RWPE1 (cell line): ENCODE measurements around the gene RGPD3.
"Not testable (repeated sequence)": the region's sequence is repeated elsewhere in the genome, so short reads cannot be mapped to it uniquely, and the experiment has no call there.

Experiments used
- CTCF ChIA-PET: fragments of 350-600 bp; sonication (Branson Sonifier 250); formaldehyde crosslinking; extraction: SDS; loops from one replicate; lab custom pipeline; 2021; lab: Yijun Ruan, JAX
- POLR2A ChIA-PET: fragments of 400-600 bp; formaldehyde crosslinking; extraction: SDS; loops from one replicate; lab custom pipeline; 2020; ENCODE audit warnings: antibody characterized with exemption; ENCODE audit not compliant: low non-redundant PET; lab: Yijun Ruan, JAX
- DNase-seq: peaks from one replicate; pipeline ENCODE4 v3.0.0; 2012; ENCODE audit warnings: low spot score
- H3K27ac ChIP-seq: fragments of 450-650 bp; 2 replicates; pipeline ENCODE4 v1.5.1; 2017
- CTCF ChIP-seq: fragments of 450-650 bp; conservative IDR thresholded peaks from 2 replicates; pipeline ENCODE4 v1.5.1; 2017; ENCODE audit warnings: low read depth, mild to moderate bottlenecking

The RGPD3 gene

GRCh38 chr2:106468107-106468506, at the start of gene RGPD3:
Gene RGPD3, minus strand, starts transcription at chr2:106468413. Its CDS starts 125 bp downstream, at chr2:106468288.
- H3K27ac ChIP-seq, POLR2A ChIA-PET, DNase-seq, CTCF ChIA-PET: not testable (repeated sequence)

GRCh38 chr2:106517329-106517728, 49.1 kb upstream of the RGPD3 start:
- ChIA-PET POLR2A (no interaction called here), CTCF (interaction anchor here (0.6 kb wide), 1 partner anchor 746 kb away, joined by 3 read pairs; no protein-coding TSS in a partner anchor)
- H3K27ac ChIP-seq = no peak overlapping the region
- no peak for DNase-seq
- TF ChIP-seq CTCF = no peak

DNA sequence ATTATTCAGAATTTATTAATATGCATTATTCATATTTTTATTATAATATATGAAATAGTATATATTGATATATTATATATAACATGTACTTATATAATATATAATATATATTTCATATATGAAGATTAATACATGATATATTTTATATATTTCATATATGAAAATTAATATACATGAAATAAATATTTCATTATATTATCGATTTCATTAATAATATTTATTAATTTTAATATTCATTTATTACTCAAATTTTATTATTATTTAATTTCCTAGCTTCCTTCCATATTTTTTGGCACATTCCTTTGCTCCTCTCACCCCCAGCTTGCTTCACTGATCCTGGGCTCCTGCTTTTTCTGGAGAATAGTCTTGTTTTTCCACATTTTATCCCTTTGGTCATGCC, 48.7 kb upstream of the RGPD3 start:
- DNase-seq = no peak
- CTCF ChIA-PET = no interaction called here
- no peak overlapping the region for H3K27ac ChIP-seq
- TF ChIP-seq CTCF = no peak
- POLR2A ChIA-PET = no interaction called here

- POLR2A ChIA-PET = no interaction called here
- TF ChIP-seq CTCF = no peak
- CTCF ChIA-PET = interaction anchor here (0.6 kb wide), 2 partner anchors 427 to 963 kb away, joined by 3 to 8 read pairs; no protein-coding TSS in a partner anchor
- no peak overlapping the region for H3K27ac ChIP-seq
- no peak for DNase-seq
Measured at GRCh38 chr2:106516436-106516835, 48.2 kb upstream of the RGPD3 start.

GRCh38 chr2:106514827-106515226, 46.6 kb upstream of the RGPD3 start:
- ChIA-PET CTCF (interaction anchor here (0.6 kb wide), 1 partner anchor 946 kb away, joined by 3 read pairs; no protein-coding TSS in a partner anchor), POLR2A (interaction anchor here (0.7 kb wide), 1 partner anchor 731 kb away, joined by 4 read pairs; no protein-coding TSS in a partner anchor)
- peak; percentile 9 for DNase-seq
- not testable (repeated sequence) for H3K27ac ChIP-seq

DNA sequence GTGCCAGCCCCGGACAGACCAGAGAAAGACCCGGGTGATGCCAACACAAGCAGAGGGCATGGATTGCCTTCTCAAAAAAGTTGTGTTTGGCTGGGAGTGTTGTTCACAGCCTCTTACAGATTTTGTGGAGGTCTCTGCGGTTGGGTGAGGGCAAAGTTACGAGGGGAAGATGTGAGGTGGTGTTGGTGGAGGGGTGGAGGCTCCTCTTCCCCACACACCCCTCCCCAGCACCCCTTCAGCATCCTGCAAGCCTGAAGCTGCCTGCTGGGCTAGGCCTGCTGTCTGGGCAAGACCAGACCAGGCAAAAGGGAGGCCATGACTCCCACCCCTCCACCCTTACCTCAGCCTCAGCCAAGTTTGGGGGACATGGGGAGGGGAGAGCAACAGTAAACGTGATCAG, 45.2 kb upstream of the RGPD3 start:
- POLR2A ChIA-PET, H3K27ac ChIP-seq, CTCF ChIA-PET, DNase-seq: not testable (repeated sequence)

DNA sequence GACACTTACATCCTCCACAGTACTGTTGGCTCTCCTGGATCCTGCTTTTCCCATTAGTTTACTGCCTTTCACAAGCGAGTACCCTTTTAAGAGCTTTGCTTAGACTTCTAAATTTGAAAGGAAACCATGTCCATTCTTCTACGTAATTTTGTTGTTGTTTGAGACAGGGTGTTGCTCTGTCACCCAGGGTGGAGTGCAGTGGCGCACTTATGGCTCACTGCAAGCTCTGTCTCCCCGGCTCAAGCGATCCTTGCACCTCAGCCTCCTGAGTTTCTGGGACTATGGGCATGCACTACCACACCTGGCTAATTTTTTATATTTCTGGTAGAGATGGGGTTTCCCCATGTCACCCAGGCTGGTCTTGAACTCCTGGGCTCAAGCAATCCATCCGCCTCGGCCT, 43.7 kb upstream of the RGPD3 start:
- CTCF ChIA-PET, DNase-seq, POLR2A ChIA-PET: not testable (repeated sequence)
- peak overlapping the region; percentile 75 for H3K27ac ChIP-seq

- peak overlapping the region; percentile 75 for H3K27ac ChIP-seq
- CTCF ChIA-PET, POLR2A ChIA-PET, DNase-seq: not testable (repeated sequence)
Measured at GRCh38 chr2:106511476-106511901, 43.3 kb upstream of the RGPD3 start.

DNA sequence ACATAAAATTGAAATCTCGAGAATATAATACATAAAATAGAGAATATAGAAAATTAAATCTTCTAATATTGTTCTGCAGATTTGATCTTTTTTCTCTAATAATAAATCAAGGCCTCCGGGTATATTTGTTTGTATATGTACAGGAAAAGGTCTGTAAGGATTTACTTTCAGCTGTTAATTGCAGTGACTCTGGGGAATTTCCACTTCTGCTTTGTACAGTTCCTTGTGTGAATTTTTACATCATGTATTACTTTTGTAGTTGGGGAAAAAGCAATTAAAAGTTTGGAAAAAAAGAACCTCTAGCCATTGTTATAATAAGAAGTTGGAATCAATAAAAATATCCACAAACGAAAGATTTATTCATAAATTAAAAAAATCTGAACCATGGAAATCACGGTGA, 42.6 kb upstream of the RGPD3 start:
- H3K27ac ChIP-seq, POLR2A ChIA-PET, DNase-seq, CTCF ChIA-PET: not testable (repeated sequence)

DNA sequence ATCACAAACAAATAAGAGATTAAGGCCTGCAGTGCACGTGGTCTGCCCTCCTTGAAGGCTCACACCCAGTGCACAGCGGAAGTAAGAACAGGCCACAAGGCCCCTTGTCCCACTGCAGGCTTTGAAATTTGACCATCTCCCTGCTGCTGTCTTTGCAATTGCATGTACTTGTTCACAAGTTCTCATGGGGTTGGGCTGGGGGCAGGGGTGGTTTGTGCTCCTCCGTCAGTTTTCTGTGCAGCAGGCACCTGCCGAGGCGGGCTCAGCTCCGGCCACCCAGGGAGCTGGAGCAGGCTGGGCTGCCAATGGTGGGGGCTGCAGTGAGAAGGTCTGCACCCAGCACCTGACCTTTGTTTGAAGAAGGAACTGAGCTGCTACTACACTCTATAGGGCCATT, 41.2 kb upstream of the RGPD3 start:
- POLR2A ChIA-PET, CTCF ChIA-PET, DNase-seq, H3K27ac ChIP-seq: not testable (repeated sequence)

- POLR2A ChIA-PET, H3K27ac ChIP-seq, CTCF ChIA-PET, DNase-seq: not testable (repeated sequence)
Measured at GRCh38 chr2:106508660-106509373, 40.6 kb upstream of the RGPD3 start.

DNA sequence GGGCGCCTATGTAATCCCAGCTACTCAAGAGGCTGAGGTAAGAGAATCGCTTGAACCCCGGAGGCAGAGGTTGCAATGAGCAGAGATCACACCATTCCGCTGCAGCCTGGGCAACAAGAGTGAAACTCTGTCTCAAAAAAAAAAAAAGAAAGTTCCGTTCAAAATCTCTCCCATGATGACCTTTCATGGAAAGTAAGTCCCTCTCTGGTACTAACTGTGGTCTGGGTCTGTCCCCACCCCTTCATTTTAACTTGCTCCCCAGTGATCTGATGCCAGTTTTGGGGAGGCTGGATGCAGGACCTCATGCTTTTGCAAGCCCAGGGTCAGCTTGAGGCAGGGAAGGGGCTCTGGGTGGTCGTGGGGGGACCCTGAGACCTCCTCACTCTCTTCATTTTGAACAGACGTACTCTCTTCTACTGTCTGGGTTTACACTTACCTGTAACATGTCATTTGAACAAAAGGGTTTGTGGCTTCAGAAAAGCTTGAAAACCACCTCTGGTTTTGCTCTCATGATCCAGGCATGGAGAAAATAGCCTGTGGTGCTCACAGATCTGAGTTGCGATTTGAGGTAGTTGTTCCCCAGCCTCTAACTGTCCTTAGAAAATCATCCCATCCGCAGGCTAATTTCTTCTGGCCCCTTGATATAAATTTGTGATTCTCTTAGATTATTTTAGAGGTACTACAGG, 37.9 kb upstream of the RGPD3 start:
- DNase-seq, H3K27ac ChIP-seq, POLR2A ChIA-PET: not testable (repeated sequence)
- CTCF ChIA-PET = interaction anchor here (0.6 kb wide), 1 partner anchor 357 kb away, joined by 4 read pairs; no protein-coding TSS in a partner anchor

DNA sequence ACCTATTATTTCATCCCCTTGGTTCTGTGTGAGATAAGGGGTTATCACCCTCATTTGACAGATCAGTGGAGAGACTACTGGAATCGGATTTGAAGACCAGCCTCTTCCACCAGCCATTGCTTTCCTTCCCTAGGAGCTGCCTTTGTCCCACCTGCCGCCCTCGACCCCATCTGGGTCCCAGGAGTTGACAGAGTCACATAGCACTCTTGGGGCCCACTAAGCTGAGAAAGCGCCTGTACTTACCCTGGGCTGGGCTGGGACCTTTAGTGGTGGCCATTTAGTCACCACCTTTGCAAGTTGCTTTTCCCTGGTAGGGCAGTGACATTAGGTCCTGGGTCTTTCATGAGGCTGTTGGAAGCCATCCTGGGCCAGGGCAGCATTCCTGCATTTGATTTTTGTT, 36.6 kb upstream of the RGPD3 start:
- H3K27ac ChIP-seq, CTCF ChIA-PET, POLR2A ChIA-PET, DNase-seq: not testable (repeated sequence)
